ENCODE measurements around the gene C3orf70.

C3orf70 gene

GRCh38 chr3:185087419-185087818 lies 65.4 kb downstream of the C3orf70 start:
- DNase-seq (ENCODE audit: low read depth in 2 of 3, low spot score in 2 of 3): no peak

GRCh38 chr3:185084901-185085300 lies 68.0 kb downstream of the C3orf70 start:
- DNase-seq (ENCODE audit: low read depth in 2 of 3, low spot score in 2 of 3): no peak

- no peak for DNase-seq (ENCODE audit: low read depth in 2 of 3, low spot score in 2 of 3)
Measured at GRCh38 chr3:185084402-185084801, 68.5 kb downstream of the C3orf70 start.

GRCh38 chr3:185082829-185083228 lies 70.0 kb downstream of the C3orf70 start:
- DNase-seq (ENCODE audit: low read depth in 2 of 3, low spot score in 2 of 3): no peak

GRCh38 chr3:185082149-185082548 lies 70.7 kb downstream of the C3orf70 start:
- DNase-seq (ENCODE audit: low read depth in 2 of 3, low spot score in 2 of 3): no peak

- no peak for DNase-seq (ENCODE audit: low read depth in 2 of 3, low spot score in 2 of 3)
Measured at GRCh38 chr3:185081521-185081920, 71.3 kb downstream of the C3orf70 start.

- DNase-seq (ENCODE audit: low read depth in 2 of 3, low spot score in 2 of 3): no peak
Measured at GRCh38 chr3:185079625-185080024, 73.2 kb downstream of the C3orf70 start.

- DNase-seq (ENCODE audit: low read depth in 2 of 3, low spot score in 2 of 3): no peak
Measured at GRCh38 chr3:185076219-185076618, 76.6 kb downstream of the C3orf70 start.

DNA sequence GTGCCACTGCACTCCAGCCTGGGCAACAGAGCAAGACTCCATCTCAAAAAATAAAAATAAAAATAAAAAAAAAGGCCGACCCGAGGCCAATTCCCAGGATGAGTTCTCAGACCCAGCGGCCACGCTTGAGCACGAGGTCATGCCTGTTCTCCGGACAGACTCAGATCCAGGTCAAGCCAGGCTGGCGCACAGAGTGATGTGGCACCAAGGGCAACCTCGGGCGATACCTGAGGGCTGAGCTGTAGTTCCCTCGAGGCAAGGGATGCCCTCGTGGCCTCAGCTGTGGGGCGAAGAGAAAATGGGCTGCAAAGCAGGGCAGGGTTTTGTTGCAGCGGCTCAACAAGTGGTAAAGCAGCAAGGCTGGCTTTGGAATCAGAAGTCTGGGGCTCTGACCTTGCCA lies 77.3 kb downstream of the C3orf70 start:
- DNase-seq (ENCODE audit: low read depth in 2 of 3, low spot score in 2 of 3): no peak

DNA sequence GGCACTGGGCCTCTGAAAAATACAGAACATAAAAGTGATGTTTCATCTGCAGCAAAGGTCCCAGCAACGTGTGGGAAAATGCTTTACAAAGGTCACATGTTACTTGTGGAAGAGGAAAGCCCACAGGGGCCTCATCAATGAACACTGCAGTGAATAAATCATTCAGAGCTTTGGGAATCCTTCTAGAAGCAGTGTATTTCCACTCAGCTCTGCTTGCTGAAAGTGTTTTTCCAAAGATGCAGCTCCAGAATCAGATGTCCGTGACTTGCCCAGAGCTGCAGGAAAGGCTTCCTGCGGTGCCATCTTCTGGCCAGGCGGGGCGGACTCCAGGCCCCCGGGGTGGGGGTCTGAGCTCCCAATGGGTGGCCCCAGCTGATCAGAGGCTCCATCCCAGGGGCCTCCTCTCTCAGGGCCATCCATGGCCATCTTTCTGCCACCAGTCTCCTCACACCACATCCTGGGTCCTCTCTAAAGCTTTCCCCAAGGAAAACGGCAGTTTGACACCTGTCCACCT lies 81.5 kb downstream of the C3orf70 start:
- DNase-seq (ENCODE audit: low read depth in 2 of 3, low spot score in 2 of 3): no peak

- no peak for DNase-seq (ENCODE audit: low read depth in 2 of 3, low spot score in 2 of 3)
Measured at GRCh38 chr3:185070491-185071286, 82.2 kb downstream of the C3orf70 start.

DNA sequence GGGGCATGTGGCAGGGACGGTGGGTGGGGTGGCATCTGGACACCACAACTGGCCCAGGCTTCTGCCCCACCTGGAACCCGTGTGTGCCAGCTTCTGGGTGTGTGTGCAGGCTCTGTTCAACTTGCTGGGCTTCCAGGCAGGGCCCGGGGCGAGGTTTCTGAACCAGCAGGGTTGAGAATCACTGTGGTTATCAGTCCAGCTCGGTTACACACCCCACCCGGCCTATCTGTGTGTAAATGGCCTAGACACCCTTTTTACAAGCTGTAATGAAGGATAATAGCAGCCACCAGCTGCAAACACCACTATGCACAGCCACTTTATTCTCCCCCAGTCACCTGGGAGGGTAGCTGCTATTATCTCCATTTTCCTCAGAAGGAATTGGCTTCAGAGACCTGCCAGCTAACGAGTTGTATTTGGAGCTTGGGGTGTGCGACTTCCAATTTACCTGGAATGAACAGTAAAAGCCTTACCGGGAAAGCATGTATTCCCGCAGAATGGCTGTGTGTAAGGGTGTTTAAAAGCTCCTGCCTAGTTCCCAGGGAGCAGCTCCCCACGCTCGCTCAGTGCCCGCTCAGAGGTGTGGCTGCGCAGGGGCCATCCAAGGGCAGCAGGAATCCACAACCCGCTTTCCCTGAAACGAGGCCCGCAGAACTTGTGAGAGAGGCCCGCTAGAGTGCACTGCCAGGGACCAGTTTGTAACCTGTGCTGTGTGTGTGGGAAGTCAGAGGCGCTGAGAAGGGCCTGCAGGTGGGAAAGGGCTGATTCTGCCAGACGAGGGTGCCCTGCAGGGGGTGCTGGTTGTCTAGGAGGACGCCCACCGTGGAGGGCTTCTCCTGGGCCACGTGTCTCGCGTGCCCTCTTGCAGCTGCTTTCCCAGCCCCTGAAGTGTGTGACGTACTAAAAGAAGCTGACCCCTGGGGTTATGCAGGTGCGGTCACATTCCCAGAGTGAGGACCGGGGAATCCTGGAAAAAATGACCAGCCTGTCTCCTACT lies 83.5 kb downstream of the C3orf70 start:
- DNase-seq (ENCODE audit: low read depth in 2 of 3, low spot score in 2 of 3): no peak

GRCh38 chr3:185067173-185067572 lies 85.7 kb downstream of the C3orf70 start:
- no peak for DNase-seq (ENCODE audit: low read depth in 2 of 3, low spot score in 2 of 3)

DNA sequence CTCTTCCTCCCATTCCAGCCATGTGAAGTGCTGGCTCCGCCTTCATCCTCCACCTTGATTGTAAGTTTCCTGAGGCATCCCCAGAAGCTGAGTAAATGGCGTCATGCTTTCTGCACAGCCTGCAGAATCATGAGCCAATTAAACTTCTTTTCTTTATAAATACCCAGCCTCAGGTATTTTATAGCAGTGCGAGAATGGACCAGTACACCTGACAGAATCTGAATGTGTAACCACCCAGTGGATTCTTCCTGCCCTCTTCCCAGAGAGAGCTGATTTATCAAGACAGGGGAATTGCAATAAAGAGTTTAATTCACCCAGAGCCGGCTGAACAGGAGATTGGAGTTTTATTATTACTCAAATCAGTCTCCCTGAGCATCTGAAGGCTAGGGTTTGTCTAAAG lies 86.6 kb downstream of the C3orf70 start:
- DNase-seq (ENCODE audit: low read depth in 2 of 3, low spot score in 2 of 3): no peak

DNA sequence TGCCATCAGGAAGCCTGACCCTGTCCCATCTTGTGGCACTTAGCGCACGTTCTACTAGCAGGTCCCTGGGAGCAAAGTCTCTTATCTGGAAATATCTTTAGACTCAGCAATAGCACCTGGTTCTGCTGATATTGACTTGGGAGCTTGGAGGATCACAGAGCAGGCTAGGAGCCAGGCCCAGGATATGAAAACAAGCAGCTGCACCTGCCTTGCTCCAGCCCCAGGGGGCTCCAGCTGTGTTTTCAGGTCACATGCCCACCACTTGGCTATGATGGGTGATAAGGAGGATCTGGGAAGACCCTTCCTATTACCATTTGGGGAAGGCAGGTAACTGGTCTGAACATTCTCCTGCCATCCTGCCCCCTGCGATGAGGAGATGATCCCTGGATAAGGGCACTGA lies 87.8 kb downstream of the C3orf70 start:
- DNase-seq (ENCODE audit: low read depth in 2 of 3, low spot score in 2 of 3): no peak

DNA sequence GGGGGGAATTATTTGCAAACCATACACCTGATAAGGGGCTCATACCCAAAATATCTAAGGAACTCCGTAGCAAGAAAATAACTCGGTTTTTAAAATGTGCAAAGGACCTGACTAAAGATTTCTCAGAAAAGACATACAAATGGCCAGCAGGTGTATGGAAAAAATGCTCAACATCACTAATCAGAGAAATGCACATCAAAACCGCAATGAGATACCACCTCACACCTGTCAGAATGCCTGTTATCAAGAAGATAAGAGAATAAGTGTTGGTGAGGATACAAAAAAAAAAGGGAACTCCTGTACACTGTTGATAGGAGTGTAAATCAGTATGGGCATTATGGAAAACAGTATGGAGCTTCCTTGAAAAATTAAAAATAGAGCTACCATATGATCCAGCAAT lies 89.4 kb downstream of the C3orf70 start:
- DNase-seq (ENCODE audit: low read depth in 2 of 3, low spot score in 2 of 3): no peak

DNA sequence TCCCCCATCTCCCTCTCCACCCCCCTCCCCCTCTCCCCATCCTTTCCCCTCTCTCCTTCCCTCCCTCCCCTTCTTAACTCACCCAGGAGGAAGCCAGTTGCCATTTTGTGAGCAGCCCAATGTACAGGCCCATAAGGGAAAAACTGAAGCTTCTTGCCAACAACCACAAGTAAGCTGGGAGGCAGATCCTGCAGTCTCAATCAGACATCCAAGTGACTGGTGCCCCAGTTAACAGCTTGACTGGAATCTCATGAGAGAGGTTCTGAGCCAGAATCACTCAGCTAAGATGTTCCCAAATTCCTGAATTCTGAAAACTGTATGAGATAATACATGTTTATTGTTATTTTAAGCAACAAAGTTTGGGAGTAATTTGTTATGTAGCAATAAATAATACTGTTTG lies 90.7 kb downstream of the C3orf70 start:
- no peak for DNase-seq (ENCODE audit: low read depth in 2 of 3, low spot score in 2 of 3)

DNA sequence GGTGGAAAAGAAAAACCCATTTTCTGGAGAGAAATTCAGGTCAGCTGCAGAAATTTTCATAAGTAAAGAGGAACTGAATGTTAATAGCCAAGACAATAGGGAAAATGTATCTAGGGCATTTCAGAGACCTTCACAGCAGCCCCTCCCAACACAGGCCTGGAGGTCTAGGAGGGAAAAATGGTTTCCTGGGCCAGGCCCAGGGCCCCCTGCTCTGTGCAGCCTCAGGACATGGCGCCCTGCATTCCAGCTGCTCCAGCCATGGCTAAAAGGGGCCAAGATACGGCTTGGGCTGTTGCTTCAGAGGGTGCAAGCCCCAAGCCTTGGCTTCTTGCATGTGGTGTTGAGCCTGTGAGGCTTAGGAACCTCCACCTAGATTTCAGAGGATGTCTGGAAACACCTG lies 92.2 kb downstream of the C3orf70 start:
- DNase-seq (ENCODE audit: low read depth in 2 of 3, low spot score in 2 of 3): no peak

DNA sequence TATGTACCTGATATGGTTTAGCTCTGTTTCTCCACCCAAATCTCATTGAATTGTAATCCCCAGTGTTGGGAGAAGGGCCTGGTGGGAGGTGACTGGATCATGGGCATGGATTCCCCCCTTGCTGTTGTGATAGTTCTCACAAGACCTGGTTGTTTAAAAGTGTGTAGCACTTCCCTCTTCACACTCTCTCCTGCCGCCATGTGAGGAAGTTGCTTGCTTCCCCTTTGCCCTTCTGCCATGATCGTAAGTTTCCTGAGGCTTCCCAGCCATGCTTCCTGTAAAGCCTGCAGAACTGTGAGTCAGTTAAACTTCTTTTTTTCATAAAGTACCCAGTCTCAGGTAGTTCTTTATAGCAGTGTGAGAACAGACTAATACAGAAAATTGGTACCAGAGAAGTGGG lies 93.1 kb downstream of the C3orf70 start:
- no peak for DNase-seq (ENCODE audit: low read depth in 2 of 3, low spot score in 2 of 3)

- DNase-seq (ENCODE audit: low read depth in 2 of 3, low spot score in 2 of 3): no peak
Measured at GRCh38 chr3:185058796-185059195, 94.1 kb downstream of the C3orf70 start.

DNA sequence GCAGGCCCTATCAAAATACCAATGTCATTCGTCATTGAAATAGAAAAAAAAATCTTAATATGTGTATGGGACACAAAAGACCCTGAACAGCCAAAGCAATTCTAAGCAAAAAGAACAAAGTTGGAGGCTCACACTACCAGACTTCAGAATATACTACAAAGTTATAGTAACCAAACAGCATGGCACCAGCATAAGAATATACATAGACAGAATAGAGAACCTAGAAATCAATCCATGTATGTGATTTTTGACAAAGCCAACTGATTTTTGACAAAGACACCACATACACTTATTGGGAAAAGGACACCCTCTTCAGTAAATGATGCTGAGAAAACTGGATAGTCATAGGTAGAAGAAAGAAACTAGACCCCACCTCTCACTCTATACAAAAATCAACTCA lies 95.0 kb downstream of the C3orf70 start:
- DNase-seq (ENCODE audit: low read depth in 2 of 3, low spot score in 2 of 3): no peak

DNA sequence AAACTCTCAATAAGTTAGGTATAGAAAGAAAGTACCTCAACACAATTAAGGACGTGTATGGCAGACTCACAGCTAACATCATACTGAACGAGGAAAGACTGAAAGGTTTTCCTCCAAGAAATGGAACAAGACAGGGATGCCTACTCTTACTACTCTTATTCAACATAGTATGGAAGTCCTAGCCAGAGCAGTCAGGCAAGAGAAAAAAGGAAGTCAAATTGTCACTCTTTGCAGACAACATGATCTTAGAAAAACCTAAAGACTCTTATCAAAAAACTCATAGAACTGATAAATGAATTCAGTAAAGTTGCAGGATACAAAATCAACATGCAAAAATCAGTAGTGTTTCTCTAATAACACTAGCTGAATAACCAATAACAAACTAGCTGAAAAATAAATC lies 96.0 kb downstream of the C3orf70 start:
- no peak for DNase-seq (ENCODE audit: low read depth in 2 of 3, low spot score in 2 of 3)

Measured in activated CD8-positive, alpha-beta memory T cell treated with anti-CD3 and anti-CD28 coated beads for 48 hours (primary cell).